ENCODE measurements around the gene NRXN3. TPM values are rescaled to one million over a fixed set of nuclear protein-coding genes. Genes with fewer than 3 reads are reported as not detected.

NRXN3 gene
- total and polyA plus RNA-seq, 4 donors = 1.4 to 8.3 (median 4.4) TPM

DNA sequence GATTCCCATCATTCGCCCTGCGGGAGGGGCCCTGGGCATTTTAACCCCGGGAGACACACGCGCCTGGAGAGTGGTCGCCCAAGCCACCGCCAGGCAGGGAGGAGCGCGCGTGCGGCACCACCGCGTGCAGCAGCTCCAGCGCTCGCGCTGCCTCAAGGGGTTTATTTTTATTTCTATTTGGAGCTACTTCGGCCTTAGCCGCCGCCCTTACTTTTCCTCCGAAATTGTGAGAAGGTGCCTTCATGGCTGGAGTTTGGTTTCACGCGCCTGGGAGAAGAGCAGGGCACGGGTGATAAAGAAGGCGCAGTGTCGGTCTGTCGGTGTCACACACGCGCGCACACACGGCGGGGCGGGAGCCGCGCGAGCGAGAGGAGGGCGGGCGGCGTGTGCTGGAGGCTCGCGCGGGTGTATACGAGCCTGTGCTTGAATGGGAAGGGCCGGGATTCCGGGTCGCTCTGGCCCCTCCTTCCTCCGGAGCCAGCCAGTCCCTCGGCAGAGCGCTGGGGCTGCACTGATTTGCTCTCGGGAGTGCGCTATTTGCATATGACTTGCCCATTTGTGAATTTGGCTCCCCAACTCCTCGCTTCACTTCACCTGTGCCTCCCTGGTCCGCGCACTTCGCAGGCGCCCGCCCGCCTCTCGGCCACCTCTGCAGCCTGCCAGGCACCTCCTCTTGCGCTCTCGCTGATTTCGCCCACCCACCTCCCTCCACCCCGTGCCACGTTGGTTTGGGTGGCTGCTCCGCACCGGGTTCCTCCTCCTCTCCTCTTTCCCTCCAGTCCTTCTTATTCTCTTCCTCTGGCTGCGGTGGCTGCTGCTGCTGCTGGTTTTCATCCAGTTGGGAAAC lies 1108.8 kb downstream of the NRXN3 start:
- peaks cover 0 to 56% (median 53%) of the 10 kb centered on the region in 3 donors for H3K27me3 ChIP-seq (ENCODE audit: control insufficient read depth in 3 of 3, insufficient read depth in 3 of 3, low read length in 2 of 3)
- H3K9ac ChIP-seq (ENCODE audit: insufficient read depth in 1 of 2, low read length in 2 of 2) = peak overlapping the region in 1 of 2 donors; percentile 7
- peak; percentile 97 for ATAC-seq (ENCODE audit: insufficient read depth, low FRiP score)
- peak; percentile 78 to 92 (median 88) for DNase-seq
- TF ChIP-seq, protein P1, sequence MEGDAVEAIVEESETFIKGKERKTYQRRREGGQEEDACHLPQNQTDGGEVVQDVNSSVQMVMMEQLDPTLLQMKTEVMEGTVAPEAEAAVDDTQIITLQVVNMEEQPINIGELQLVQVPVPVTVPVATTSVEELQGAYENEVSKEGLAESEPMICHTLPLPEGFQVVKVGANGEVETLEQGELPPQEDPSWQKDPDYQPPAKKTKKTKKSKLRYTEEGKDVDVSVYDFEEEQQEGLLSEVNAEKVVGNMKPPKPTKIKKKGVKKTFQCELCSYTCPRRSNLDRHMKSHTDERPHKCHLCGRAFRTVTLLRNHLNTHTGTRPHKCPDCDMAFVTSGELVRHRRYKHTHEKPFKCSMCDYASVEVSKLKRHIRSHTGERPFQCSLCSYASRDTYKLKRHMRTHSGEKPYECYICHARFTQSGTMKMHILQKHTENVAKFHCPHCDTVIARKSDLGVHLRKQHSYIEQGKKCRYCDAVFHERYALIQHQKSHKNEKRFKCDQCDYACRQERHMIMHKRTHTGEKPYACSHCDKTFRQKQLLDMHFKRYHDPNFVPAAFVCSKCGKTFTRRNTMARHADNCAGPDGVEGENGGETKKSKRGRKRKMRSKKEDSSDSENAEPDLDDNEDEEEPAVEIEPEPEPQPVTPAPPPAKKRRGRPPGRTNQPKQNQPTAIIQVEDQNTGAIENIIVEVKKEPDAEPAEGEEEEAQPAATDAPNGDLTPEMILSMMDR (IDR thresholded peaks at IDR 0.05; ENCODE audit: control extremely low read depth, extremely low read depth) = no peak
- peak overlapping the region; percentile 46 for H3K4me3 ChIP-seq
- H3K4me1 ChIP-seq (ENCODE audit: control insufficient read depth in 5 of 5, insufficient read depth in 5 of 5, low read length in 5 of 5) = peaks cover 0 to 18% (median 0%) of the 10 kb centered on the region in 5 donors
- H3K27ac ChIP-seq (ENCODE audit: low read depth in 1 of 2, low read length in 1 of 2) = peak overlapping the region in 1 of 2 donors; percentile 48
- no peaks in the 10 kb centered on the region for H3K36me3 ChIP-seq (ENCODE audit: control insufficient read depth in 4 of 4, insufficient read depth in 4 of 4, low read length in 4 of 4)
- H3K9me3 ChIP-seq (ENCODE audit: control insufficient read depth in 4 of 4, insufficient read depth in 3 of 4, low read length in 3 of 4) = no peaks in the 10 kb centered on the region
- WGBS, 2 donors = 1 to 2% methylated on average over 66 to 67 of the region's 67 CpGs

DNA sequence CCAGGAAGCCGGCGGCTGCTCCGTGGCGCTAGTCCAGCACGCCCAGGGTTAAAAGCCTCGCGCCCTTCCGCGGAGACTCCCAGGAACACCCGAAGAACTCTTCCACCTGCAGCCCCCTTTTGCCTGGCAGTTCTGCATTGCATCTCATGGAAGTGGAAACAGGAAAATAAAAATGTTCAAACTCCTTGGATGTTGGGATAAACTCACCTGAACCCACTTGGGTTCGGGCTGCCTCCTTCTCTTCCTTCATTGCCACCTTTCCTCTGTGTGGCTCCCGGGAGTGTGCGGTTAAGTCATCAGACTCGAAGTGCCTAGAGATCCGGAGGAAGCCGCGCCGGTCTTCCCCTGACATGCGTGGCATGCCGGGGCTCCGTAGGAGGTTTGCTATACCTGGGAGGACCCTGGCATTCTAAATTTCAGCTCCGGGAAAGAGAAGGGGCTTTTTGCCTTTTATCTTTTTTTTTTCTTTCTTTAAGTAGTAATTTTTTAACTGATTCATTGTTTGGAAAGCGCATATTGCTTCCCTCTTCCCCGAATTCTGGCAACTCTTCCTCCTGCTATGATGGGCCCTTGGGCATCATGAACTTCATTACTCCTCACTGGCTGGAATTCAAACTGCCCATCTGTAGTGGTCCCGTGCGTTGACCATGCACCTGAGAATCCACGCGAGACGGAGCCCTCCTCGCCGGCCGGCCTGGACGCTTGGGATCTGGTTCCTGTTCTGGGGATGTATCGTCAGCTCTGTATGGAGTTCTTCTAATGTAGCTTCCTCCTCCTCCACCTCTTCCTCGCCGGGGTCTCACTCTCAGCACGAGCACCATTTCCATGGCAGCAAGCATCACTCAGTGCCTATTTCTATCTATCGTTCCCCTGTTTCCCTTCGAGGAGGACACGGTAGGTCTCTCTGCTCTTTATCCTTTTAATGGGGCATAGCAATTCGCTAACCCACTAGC lies 1109.7 kb downstream of the NRXN3 start:
- Histone ChIP-seq H3K27ac (ENCODE audit: low read depth in 1 of 2, low read length in 1 of 2) (peak overlapping the region in 1 of 2 donors; percentile 48), H3K9ac (ENCODE audit: insufficient read depth in 1 of 2, low read length in 2 of 2) (no peak overlapping the region), H3K9me3 (ENCODE audit: control insufficient read depth in 4 of 4, insufficient read depth in 3 of 4, low read length in 3 of 4) (no peaks in the 10 kb centered on the region), H3K27me3 (ENCODE audit: control insufficient read depth in 3 of 3, insufficient read depth in 3 of 3, low read length in 2 of 3) (peaks cover 0 to 57% (median 53%) of the 10 kb centered on the region in 3 donors), H3K4me3 (peak overlapping the region; percentile 46), H3K4me1 (ENCODE audit: control insufficient read depth in 5 of 5, insufficient read depth in 5 of 5, low read length in 5 of 5) (peaks cover 0 to 18% (median 0%) of the 10 kb centered on the region in 5 donors), H3K36me3 (ENCODE audit: control insufficient read depth in 4 of 4, insufficient read depth in 4 of 4, low read length in 4 of 4) (no peaks in the 10 kb centered on the region)
- TF ChIP-seq, protein P1 (IDR thresholded peaks at IDR 0.05; ENCODE audit: control extremely low read depth, extremely low read depth) = no peak
- WGBS, 2 donors = 7 to 19% methylated on average over 41 of the region's 41 CpGs
- ATAC-seq (ENCODE audit: insufficient read depth, low FRiP score) = no peak
- DNase-seq = no peak

DNA sequence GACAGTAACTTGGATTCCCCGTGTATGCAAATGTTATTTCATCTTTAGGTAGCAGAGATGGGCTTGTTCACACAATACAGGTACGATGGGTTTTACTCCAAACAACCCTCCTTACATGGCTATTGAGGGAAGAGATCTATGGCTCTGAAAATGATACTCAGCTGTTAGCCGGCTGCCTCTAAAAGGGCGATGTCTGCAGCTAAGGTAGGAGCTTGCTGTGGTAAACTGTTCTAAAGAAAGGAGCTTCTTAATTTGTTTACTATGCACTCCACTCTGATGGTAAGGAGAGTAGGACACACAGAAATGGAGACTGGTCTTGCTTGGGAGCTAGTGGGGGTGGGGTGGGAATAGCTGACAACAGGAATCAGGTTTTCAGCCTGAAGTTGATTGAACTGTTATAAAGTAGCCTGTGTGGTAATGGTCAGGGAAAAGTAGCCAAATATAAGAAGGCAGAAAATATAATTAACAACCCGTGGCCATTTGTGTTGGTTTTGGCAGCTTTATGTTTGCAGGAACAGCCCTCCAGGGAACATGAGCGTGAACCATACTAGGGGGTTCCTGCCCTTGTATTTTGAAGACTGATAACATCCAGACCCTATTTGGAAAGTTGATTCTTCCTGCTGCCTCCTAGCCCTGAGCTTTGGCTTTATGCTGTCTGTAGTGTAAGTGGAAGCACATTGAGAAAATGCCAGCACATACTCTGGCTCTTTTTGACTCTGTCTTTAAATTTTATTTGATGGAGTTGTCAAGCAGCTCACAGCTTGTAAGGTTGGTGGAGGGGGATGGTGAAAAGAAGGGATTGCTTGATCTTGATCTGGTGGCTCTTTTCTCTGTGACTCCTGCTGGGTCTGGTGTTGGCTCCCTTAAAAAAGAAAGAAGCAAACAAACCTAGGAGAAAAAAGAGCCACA lies 1111.3 kb downstream of the NRXN3 start:
- 14 to 24% methylated on average over 6 of the region's 6 CpGs for WGBS, 2 donors
- H3K27ac ChIP-seq (ENCODE audit: low read depth in 1 of 2, low read length in 1 of 2) = no peak overlapping the region
- H3K9ac ChIP-seq (ENCODE audit: insufficient read depth in 1 of 2, low read length in 2 of 2) = no peak overlapping the region
- H3K36me3 ChIP-seq (ENCODE audit: control insufficient read depth in 4 of 4, insufficient read depth in 4 of 4, low read length in 4 of 4) = no peaks in the 10 kb centered on the region
- peaks cover 0 to 66% (median 53%) of the 10 kb centered on the region in 3 donors for H3K27me3 ChIP-seq (ENCODE audit: control insufficient read depth in 3 of 3, insufficient read depth in 3 of 3, low read length in 2 of 3)
- H3K4me3 ChIP-seq = no peak overlapping the region
- H3K4me1 ChIP-seq (ENCODE audit: control insufficient read depth in 5 of 5, insufficient read depth in 5 of 5, low read length in 5 of 5) = peaks cover 0 to 18% (median 0%) of the 10 kb centered on the region in 5 donors
- no peaks in the 10 kb centered on the region for H3K9me3 ChIP-seq (ENCODE audit: control insufficient read depth in 4 of 4, insufficient read depth in 3 of 4, low read length in 3 of 4)
- DNase-seq (no peak), ATAC-seq (ENCODE audit: insufficient read depth, low FRiP score) (no peak)
- TF ChIP-seq, protein P1 (IDR thresholded peaks at IDR 0.05; ENCODE audit: control extremely low read depth, extremely low read depth) = no peak

All from lung (tissue), 12 donors.